HFFc6 (cell line): ENCODE measurements around the gene EMID1. TPM values are rescaled to one million over a fixed set of nuclear protein-coding genes. Genes with fewer than 3 reads are reported as not detected.

Source experiments
- DNase-seq: peaks from one replicate; pipeline ENCODE4 v3.0.0-alpha.2; 2018
- H3K27ac Mint-ChIP-seq: 2 replicates; pipeline ENCODE4 v1.8.0; 2020; ENCODE audit warnings: mild to moderate bottlenecking, mixed read lengths
- H3K27me3 Mint-ChIP-seq: 2 replicates; pipeline ENCODE4 v1.8.0; 2021; ENCODE audit warnings: mild to moderate bottlenecking, moderate library complexity, mixed read lengths; ENCODE audit not compliant: insufficient read depth
- H3K36me3 Mint-ChIP-seq: 2 replicates; pipeline ENCODE4 v1.8.0; 2021; ENCODE audit warnings: low read depth, mixed read lengths
- H3K4me1 Mint-ChIP-seq: 2 replicates; pipeline ENCODE4 v1.8.0; 2020; ENCODE audit warnings: low read depth, mixed read lengths
- H3K4me3 Mint-ChIP-seq: 2 replicates; pipeline ENCODE4 v1.8.0; 2020; ENCODE audit warnings: mild to moderate bottlenecking, moderate library complexity, mixed read lengths
- H3K9me3 Mint-ChIP-seq: 2 replicates; pipeline ENCODE4 v1.8.0; 2020; ENCODE audit warnings: mild to moderate bottlenecking, mixed read lengths
- total RNA-seq, 6 experiments: library from RNA; stranded (reverse); fragmentation: NEBNext Ultra II Directional; extraction: Animal tissue kit (Norgen Biotek cat#: 25700); gene quantifications; 2 replicates in 1 of 6; 3 replicates in 5 of 6; pipeline ENCODE4 v1.2.3, GENCODE V29; 2021
- TF ChIP-seq, protein P1 (sequence below): fragments of 200-600 bp; sonication (generic); IDR thresholded peaks from 2 replicates; pipeline ENCODE4 v1.5.0; 2021; ENCODE audit warnings: antibody characterized with exemption, mild to moderate bottlenecking

Gene EMID1
- total RNA-seq, 6 experiments from 2014 or later: not detected

DNA sequence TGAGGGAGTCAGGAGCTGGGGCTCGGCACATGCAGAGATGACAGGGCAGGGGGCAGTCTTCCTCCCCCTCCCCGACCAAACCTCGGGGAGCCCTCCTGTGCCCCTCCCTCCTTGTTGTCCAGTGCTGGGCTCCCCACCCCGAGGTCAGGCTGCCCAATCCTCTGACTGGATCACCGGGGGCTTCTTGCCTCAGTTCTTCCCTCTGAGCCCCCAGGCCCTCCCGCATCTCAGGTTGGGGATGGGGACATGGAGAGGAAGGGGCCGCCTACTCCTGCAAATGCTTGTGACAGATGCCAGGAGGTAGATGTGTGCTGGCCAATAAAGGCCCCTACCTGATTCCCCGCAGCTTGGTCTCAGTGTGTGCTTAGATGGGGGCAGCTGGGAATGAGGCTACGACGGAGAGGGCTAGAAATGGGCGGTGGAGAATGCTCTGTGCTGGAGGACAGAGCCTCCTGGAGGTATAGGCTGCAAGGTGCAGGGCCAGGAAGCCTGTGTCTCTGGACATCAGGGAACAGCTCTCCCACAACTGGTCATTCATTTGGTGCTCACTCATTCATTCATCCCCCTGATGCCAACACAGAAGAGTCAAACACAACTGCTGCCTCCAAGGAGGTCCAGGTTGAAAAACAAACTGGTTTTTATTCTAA is 53.7 kb downstream of the EMID1 start:
- TF ChIP-seq, protein P1, sequence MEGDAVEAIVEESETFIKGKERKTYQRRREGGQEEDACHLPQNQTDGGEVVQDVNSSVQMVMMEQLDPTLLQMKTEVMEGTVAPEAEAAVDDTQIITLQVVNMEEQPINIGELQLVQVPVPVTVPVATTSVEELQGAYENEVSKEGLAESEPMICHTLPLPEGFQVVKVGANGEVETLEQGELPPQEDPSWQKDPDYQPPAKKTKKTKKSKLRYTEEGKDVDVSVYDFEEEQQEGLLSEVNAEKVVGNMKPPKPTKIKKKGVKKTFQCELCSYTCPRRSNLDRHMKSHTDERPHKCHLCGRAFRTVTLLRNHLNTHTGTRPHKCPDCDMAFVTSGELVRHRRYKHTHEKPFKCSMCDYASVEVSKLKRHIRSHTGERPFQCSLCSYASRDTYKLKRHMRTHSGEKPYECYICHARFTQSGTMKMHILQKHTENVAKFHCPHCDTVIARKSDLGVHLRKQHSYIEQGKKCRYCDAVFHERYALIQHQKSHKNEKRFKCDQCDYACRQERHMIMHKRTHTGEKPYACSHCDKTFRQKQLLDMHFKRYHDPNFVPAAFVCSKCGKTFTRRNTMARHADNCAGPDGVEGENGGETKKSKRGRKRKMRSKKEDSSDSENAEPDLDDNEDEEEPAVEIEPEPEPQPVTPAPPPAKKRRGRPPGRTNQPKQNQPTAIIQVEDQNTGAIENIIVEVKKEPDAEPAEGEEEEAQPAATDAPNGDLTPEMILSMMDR: 0 out of 2 replicates have a peak, but pooled peaks have one; percentile 28
- no peaks in the 10 kb centered on the region for H3K9me3 Mint-ChIP-seq
- H3K4me3 Mint-ChIP-seq: no peak overlapping the region
- H3K27me3 Mint-ChIP-seq: no peaks in the 10 kb centered on the region
- no peaks in the 10 kb centered on the region for H3K4me1 Mint-ChIP-seq
- DNase-seq: no peak
- H3K36me3 Mint-ChIP-seq: no peaks in the 10 kb centered on the region
- no peak overlapping the region for H3K27ac Mint-ChIP-seq

DNA sequence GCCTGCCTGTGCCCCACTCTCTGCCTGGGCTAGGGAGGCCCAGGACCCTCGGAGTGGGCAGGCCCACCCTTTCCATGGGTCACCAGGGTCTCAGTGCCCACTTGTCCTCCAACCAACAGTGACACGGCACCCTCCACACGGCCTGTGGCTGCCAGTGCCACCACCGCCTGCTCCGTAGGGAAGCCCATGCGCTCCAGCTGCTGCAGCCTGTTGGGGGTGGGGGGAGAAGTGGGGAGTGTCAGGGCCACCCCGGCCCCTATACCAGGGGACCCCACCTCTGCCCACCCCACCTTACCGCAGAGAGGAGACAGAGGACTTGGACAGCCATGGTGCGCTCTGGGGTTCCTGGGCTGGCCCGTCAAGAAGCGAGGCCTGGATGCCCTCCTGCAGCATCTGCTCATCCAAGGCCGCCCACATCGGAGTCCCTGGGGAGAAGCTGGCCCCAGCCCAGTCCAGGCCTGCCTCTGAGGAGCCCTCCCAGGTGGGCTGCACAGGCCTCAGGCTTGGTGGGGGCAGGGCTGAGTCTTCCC is 54.4 kb downstream of the EMID1 start:
- Mint-ChIP-seq H3K27me3 (no peaks in the 10 kb centered on the region), H3K9me3 (no peaks in the 10 kb centered on the region), H3K4me3 (no peak overlapping the region), H3K4me1 (no peaks in the 10 kb centered on the region), H3K27ac (no peak overlapping the region), H3K36me3 (no peaks in the 10 kb centered on the region)
- TF ChIP-seq, protein P1: no peak
- DNase-seq: no peak

DNA sequence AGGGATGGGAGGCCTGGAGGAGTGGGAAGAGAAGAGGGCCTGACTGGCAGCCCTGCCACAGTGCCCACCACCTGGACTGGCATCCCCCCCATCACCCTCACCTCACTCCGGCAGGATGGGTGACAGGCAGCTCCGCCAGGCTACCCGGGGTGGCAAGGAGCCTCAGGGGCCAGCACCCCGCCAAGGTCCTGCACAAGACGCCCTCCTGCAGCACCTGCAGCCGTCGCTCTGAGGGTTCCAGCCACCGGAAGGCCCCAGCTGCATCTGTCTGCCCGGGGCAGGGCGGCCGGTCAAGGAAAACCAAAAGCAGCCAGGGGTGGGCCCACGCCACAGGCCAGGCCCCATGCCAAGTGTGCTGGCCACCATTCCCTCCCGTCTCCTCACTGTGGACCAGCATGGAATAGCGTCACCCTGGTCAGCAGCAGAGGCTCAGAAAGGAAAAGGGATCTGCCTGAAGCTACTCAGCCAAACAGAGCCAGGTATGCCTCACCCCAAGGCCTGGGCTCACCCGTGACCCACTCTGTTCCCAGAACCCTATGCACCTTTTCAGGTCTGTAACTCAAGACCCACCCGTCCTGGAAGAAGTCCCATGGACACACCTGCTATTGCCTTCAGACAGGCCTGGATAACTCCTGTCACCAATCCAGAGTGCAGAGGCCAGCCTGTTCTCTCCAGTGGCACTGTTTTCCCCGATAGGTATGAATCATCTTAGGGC is 55.1 kb downstream of the EMID1 start:
- no peak overlapping the region for H3K4me3 Mint-ChIP-seq
- H3K9me3 Mint-ChIP-seq: no peaks in the 10 kb centered on the region
- no peaks in the 10 kb centered on the region for H3K4me1 Mint-ChIP-seq
- H3K27ac Mint-ChIP-seq: no peak overlapping the region
- TF ChIP-seq, protein P1: no peak
- no peaks in the 10 kb centered on the region for H3K36me3 Mint-ChIP-seq
- H3K27me3 Mint-ChIP-seq: no peaks in the 10 kb centered on the region
- no peak for DNase-seq

DNA sequence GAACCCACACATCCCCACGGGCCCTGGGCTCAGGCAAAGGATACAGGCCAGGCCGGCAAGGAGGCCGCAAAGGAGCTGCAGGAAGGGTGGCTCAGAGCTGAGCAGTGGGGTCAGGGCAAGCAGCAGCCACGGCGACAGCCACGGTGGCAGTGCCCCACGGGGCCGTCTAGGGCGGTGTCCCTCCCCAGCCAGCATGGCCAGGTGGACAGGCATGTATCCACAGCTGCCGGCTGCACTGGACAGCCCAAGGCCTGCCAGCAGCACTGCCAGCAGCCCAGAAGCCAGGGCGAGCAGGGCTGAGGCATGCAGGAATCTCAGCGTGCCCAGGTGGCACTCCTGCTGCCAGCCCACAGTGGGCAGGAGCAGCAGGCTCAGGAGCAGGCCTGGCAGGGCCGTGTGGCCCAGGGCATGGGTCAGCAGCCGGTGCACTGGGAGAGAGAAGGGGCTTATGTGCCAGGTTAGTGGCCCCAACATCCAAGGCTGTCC is 58.1 kb downstream of the EMID1 start:
- peaks cover 12% of the 10 kb centered on the region for H3K4me1 Mint-ChIP-seq
- H3K9me3 Mint-ChIP-seq: no peaks in the 10 kb centered on the region
- TF ChIP-seq, protein P1: no peak

DNA sequence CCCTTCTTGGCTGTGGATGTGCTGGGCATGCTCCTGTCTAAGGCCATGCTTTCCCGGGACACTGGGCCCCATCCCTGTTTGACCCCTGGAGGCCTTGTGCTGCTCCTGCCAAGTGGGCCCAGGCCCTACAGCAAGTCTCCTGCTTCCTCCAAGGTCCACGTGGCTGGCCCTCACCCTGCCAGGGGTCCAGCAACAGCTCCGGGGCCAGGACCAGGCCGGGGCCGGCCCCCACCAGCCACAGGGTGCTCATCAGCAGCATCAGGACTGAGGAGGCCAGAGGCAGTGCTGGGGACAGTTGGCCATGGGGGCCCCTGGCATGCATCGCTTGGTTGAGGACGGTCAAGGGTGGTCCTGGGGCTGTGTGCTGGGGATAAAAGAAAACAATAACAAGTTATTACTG is 59.6 kb downstream of the EMID1 start:
- TF ChIP-seq, protein P1: no peak
- no peak for DNase-seq
- Mint-ChIP-seq H3K27ac (no peak overlapping the region), H3K4me3 (no peak overlapping the region), H3K4me1 (peaks cover 25% of the 10 kb centered on the region), H3K9me3 (no peaks in the 10 kb centered on the region), H3K27me3 (peaks cover 4% of the 10 kb centered on the region), H3K36me3 (peaks cover 25% of the 10 kb centered on the region)

More for the DNA sequence above, 58.1 kb downstream of the EMID1 start:
- Mint-ChIP-seq H3K36me3 (peaks cover 12% of the 10 kb centered on the region), H3K4me3 (no peak overlapping the region), H3K27me3 (peaks cover 4% of the 10 kb centered on the region), H3K27ac (no peak overlapping the region)
- DNase-seq: no peak
